ENCODE results near the gene ADGRL2.
"Not testable (repeated sequence)": the region's sequence is repeated elsewhere in the genome, so short reads cannot be mapped to it uniquely, and the experiment has no call there.

ADGRL2 gene

GRCh38 chr1:81851217-81851616, 50.5 kb downstream of the ADGRL2 start:
- peaks cover 5% of the 10 kb centered on the region for H3K36me3 ChIP-seq (ENCODE audit: control insufficient read depth, low read depth, low read length)
- no peaks in the 10 kb centered on the region for H3K27me3 ChIP-seq (ENCODE audit: control insufficient read depth, insufficient read depth, low read length)

DNA sequence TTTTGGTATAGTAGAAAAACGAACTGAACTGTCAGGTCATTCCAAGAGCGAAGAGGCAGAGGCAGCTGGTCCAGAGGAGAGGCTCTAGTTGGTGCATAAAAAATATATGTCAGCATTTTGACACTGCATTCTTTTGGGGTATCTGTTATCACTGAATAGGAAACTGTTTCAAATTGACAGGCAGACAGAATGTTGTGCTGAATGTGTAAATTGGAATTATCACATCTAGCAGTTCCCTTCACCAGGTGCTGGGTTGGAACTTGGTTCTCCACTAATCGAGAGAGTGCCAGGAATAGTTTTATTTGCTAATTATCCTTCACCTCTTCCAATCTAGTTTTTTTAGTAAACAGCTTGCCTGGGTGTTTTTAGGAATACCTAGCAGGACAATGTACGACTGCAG, 52.2 kb downstream of the ADGRL2 start:
- Histone ChIP-seq H3K27ac (ENCODE audit: low read length) (no peak overlapping the region), H3K27me3 (ENCODE audit: control insufficient read depth, insufficient read depth, low read length) (no peaks in the 10 kb centered on the region), H3K4me1 (ENCODE audit: control insufficient read depth, low read depth, low read length) (peaks cover 24% of the 10 kb centered on the region), H3K9me3 (ENCODE audit: control insufficient read depth, low read depth, low read length) (no peaks in the 10 kb centered on the region), H3K9ac (ENCODE audit: low read length) (no peak overlapping the region), H3K36me3 (ENCODE audit: control insufficient read depth, low read depth, low read length) (peaks cover 5% of the 10 kb centered on the region), H3K4me3 (ENCODE audit: low read length) (no peak overlapping the region)

More at GRCh38 chr1:81851217-81851616, 50.5 kb downstream of the ADGRL2 start:
- H3K27ac ChIP-seq (ENCODE audit: low read length), result no peak overlapping the region
- no peak overlapping the region for H3K4me3 ChIP-seq (ENCODE audit: low read length)
- no peak overlapping the region for H3K9ac ChIP-seq (ENCODE audit: low read length)
- H3K4me1 ChIP-seq (ENCODE audit: control insufficient read depth, low read depth, low read length), result peaks cover 38% of the 10 kb centered on the region
- no peaks in the 10 kb centered on the region for H3K9me3 ChIP-seq (ENCODE audit: control insufficient read depth, low read depth, low read length)

DNA sequence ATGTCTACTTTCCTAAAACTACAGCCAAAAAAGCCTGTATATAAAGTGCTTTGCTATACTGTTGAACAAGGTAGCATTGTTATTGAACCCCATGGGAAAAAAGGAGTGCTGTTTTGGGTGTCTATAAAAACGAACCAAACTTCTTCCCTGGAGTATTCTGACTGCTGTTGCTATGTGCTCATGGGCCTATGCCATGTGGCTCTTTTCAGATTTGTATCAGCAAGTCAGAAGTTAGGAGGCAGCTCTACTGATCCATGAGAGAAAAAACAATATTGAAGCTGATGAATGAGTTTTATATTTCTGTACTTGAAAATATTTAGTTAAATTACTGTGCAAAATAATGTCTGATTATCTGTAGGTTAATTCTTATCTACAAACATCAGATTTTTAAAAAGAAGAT, 66.5 kb downstream of the ADGRL2 start:
- no peaks in the 10 kb centered on the region for H3K27me3 ChIP-seq (ENCODE audit: control insufficient read depth, insufficient read depth, low read length)
- H3K27ac ChIP-seq (ENCODE audit: low read length), result no peak overlapping the region
- H3K36me3 ChIP-seq (ENCODE audit: control insufficient read depth, low read depth, low read length), result peaks cover 4% of the 10 kb centered on the region
- H3K9ac ChIP-seq (ENCODE audit: low read length), result no peak overlapping the region
- no peak overlapping the region for H3K4me3 ChIP-seq (ENCODE audit: low read length)
- no peaks in the 10 kb centered on the region for H3K9me3 ChIP-seq (ENCODE audit: control insufficient read depth, low read depth, low read length)
- H3K4me1 ChIP-seq (ENCODE audit: control insufficient read depth, low read depth, low read length), result no peaks in the 10 kb centered on the region

GRCh38 chr1:81869307-81869706, 68.6 kb downstream of the ADGRL2 start:
- Histone ChIP-seq H3K27ac (ENCODE audit: low read length) (no peak overlapping the region), H3K4me3 (ENCODE audit: low read length) (no peak overlapping the region), H3K9ac (ENCODE audit: low read length) (no peak overlapping the region), H3K9me3 (ENCODE audit: control insufficient read depth, low read depth, low read length) (no peaks in the 10 kb centered on the region), H3K36me3 (ENCODE audit: control insufficient read depth, low read depth, low read length) (peaks cover 4% of the 10 kb centered on the region), H3K4me1 (ENCODE audit: control insufficient read depth, low read depth, low read length) (peaks cover 6% of the 10 kb centered on the region), H3K27me3 (ENCODE audit: control insufficient read depth, insufficient read depth, low read length) (no peaks in the 10 kb centered on the region)

GRCh38 chr1:81871091-81871490, 70.4 kb downstream of the ADGRL2 start:
- not testable (repeated sequence) for H3K36me3 ChIP-seq (ENCODE audit: control insufficient read depth, low read depth, low read length); H3K27me3 ChIP-seq (ENCODE audit: control insufficient read depth, insufficient read depth, low read length); H3K9ac ChIP-seq (ENCODE audit: low read length); H3K4me3 ChIP-seq (ENCODE audit: low read length); H3K9me3 ChIP-seq (ENCODE audit: control insufficient read depth, low read depth, low read length); H3K27ac ChIP-seq (ENCODE audit: low read length); H3K4me1 ChIP-seq (ENCODE audit: control insufficient read depth, low read depth, low read length)

DNA sequence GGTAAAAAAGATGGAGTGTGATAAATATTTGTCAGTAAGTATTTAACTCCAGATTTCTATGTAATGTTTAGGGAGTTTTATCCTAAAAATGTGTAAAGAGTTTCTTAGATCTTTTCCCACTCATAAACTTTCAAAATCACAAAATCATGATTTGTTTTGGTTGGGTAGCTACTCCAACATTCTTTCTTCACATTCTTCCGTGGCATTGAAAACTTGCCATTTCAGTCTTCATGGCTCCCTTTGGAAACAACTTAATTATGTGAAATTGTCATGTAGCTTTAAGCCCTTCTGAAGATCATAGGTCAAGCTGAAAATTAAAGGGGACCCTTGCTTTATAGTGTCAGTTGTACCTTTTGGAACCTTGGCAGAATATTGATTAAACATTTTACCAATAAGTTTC, 73.2 kb downstream of the ADGRL2 start:
- Histone ChIP-seq H3K9me3 (ENCODE audit: control insufficient read depth, low read depth, low read length) (no peaks in the 10 kb centered on the region), H3K27me3 (ENCODE audit: control insufficient read depth, insufficient read depth, low read length) (no peaks in the 10 kb centered on the region), H3K36me3 (ENCODE audit: control insufficient read depth, low read depth, low read length) (peaks cover 4% of the 10 kb centered on the region), H3K4me1 (ENCODE audit: control insufficient read depth, low read depth, low read length) (peaks cover 29% of the 10 kb centered on the region), H3K9ac (ENCODE audit: low read length) (no peak overlapping the region), H3K27ac (ENCODE audit: low read length) (no peak overlapping the region), H3K4me3 (ENCODE audit: low read length) (no peak overlapping the region)

DNA sequence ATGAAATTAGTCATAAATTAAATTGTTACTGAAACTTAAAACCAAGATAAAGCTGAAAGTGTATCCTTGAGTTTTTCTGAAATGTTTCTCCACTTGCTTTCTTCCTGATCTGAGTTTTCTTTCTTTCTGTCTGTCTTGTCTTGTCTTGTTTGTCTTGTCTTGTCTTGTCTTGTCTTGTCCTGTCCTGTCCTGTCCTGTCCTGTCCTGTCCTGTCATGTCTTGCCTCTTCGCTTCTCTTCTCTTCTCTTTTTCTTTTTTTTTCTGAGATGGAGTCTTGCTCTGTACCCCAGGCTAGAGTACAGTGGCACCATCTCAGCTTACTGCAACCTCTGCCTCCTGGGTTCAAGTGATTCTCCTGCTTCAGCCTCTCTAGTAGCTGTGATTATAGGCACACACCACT, 73.7 kb downstream of the ADGRL2 start:
- Histone ChIP-seq H3K4me3 (ENCODE audit: low read length) (no peak overlapping the region), H3K27me3 (ENCODE audit: control insufficient read depth, insufficient read depth, low read length) (no peaks in the 10 kb centered on the region), H3K4me1 (ENCODE audit: control insufficient read depth, low read depth, low read length) (peaks cover 34% of the 10 kb centered on the region), H3K27ac (ENCODE audit: low read length) (no peak overlapping the region), H3K9ac (ENCODE audit: low read length) (no peak overlapping the region), H3K36me3 (ENCODE audit: control insufficient read depth, low read depth, low read length) (peaks cover 4% of the 10 kb centered on the region), H3K9me3 (ENCODE audit: control insufficient read depth, low read depth, low read length) (no peaks in the 10 kb centered on the region)

DNA sequence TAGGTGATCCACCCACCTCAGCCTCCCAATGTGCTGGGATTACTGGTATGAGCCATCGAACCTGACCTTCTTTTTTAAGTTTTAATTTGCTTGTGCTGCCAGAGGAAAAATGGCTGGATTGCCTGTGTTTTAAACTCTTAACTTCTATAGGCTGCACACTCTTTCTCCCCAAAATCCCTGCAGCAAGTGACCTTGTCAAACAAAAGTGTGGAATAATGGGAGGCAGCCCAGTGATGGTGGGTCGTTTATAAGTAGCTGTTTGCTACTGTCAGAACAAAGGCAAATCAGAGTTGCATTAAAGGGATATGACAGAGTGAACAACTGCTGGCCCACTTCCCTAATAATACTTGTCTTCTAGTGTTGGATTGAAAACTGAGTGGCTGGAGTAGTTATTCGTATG, 74.2 kb downstream of the ADGRL2 start:
- H3K9ac ChIP-seq (ENCODE audit: low read length), result no peak overlapping the region
- no peak overlapping the region for H3K27ac ChIP-seq (ENCODE audit: low read length)
- H3K36me3 ChIP-seq (ENCODE audit: control insufficient read depth, low read depth, low read length), result peaks cover 4% of the 10 kb centered on the region
- no peak overlapping the region for H3K4me3 ChIP-seq (ENCODE audit: low read length)
- H3K27me3 ChIP-seq (ENCODE audit: control insufficient read depth, insufficient read depth, low read length), result no peaks in the 10 kb centered on the region
- no peaks in the 10 kb centered on the region for H3K9me3 ChIP-seq (ENCODE audit: control insufficient read depth, low read depth, low read length)
- H3K4me1 ChIP-seq (ENCODE audit: control insufficient read depth, low read depth, low read length), result peaks cover 34% of the 10 kb centered on the region

DNA sequence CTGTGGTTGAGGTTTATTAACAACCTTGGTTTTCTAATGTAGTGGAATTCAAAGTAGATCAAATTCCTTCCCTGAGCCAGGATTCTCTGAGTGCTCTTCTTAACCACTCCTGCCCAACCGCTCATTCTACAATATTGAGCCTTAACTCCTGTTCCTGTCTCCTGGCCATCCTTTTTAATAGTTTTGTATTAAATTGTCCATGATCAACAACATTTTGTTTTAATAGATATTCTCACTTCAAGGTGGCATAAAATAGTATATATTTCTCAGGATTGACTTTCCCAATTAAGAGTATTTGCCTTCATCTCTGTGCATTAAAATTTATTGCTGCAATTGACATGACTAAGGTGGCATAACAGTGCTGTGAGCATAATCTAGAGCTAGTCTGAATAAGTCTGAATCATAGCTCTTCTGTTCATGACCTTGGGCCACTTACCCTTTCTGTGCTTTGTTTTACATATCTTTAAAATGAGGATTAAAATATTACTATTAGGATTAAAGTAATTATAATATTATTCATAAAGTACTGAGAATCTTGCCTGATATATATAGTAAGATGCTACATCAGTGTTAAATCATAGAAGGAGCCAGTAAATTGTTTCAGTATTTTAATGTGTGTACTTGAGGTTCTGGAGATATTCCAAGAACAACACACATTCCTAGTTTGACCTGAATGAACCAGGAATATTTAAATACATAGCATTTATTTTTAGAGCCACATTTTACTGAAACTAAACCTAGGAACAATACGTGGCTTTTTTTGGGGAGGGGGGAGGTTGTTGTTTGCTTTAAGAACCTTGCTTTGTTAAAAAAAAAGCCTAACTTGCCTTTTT, 76.4 kb downstream of the ADGRL2 start:
- Histone ChIP-seq H3K4me1 (ENCODE audit: control insufficient read depth, low read depth, low read length) (peaks cover 41% of the 10 kb centered on the region), H3K4me3 (ENCODE audit: low read length) (peak overlapping the region; percentile 5), H3K36me3 (ENCODE audit: control insufficient read depth, low read depth, low read length) (no peaks in the 10 kb centered on the region), H3K27ac (ENCODE audit: low read length) (no peak overlapping the region), H3K9me3 (ENCODE audit: control insufficient read depth, low read depth, low read length) (no peaks in the 10 kb centered on the region), H3K27me3 (ENCODE audit: control insufficient read depth, insufficient read depth, low read length) (no peaks in the 10 kb centered on the region), H3K9ac (ENCODE audit: low read length) (no peak overlapping the region)

DNA sequence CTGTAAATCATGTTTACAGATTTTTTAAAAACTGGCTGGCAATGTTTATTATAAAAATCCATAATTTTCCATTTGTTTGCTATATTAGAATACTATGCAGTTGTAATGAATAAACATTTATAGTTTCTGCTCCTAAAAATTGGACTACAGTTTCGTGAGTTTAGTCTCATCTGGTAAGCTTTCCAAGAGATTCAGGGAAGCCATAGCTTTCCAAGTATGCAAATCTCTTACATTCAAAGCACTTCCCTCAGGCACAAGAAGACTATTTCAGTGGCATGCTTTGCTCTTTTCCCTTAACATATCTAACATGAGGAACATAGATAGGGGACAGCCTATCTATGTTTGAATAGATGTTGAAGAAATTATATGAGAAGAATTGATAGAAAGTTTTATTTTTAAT, 77.2 kb downstream of the ADGRL2 start:
- Histone ChIP-seq H3K27ac (ENCODE audit: low read length) (no peak overlapping the region), H3K27me3 (ENCODE audit: control insufficient read depth, insufficient read depth, low read length) (no peaks in the 10 kb centered on the region), H3K36me3 (ENCODE audit: control insufficient read depth, low read depth, low read length) (no peaks in the 10 kb centered on the region), H3K4me3 (ENCODE audit: low read length) (peak overlapping the region; percentile 5), H3K4me1 (ENCODE audit: control insufficient read depth, low read depth, low read length) (peaks cover 37% of the 10 kb centered on the region), H3K9ac (ENCODE audit: low read length) (no peak overlapping the region), H3K9me3 (ENCODE audit: control insufficient read depth, low read depth, low read length) (no peaks in the 10 kb centered on the region)

DNA sequence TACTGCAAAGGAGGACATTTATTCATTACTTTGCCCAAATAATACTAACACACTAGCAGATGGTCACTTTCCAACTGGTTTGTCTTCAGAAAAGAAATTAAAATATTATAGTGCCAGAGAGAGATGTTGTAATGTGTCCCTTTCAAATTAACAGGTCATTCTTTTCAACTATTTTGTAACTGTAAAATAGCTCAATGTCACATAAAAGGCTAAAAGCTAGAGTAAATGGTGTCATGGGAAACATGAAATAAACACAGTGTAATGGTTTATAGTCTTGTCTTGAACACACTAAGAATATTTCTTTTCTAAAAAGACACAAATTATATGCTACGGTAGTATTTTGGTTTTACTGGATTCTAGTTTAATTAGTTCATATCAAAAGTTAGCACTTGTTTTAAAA, 77.8 kb downstream of the ADGRL2 start:
- H3K36me3 ChIP-seq (ENCODE audit: control insufficient read depth, low read depth, low read length), result no peaks in the 10 kb centered on the region
- no peak overlapping the region for H3K27ac ChIP-seq (ENCODE audit: low read length)
- H3K9me3 ChIP-seq (ENCODE audit: control insufficient read depth, low read depth, low read length), result no peaks in the 10 kb centered on the region
- H3K27me3 ChIP-seq (ENCODE audit: control insufficient read depth, insufficient read depth, low read length), result no peaks in the 10 kb centered on the region
- peaks cover 34% of the 10 kb centered on the region for H3K4me1 ChIP-seq (ENCODE audit: control insufficient read depth, low read depth, low read length)
- no peak overlapping the region for H3K4me3 ChIP-seq (ENCODE audit: low read length)
- no peak overlapping the region for H3K9ac ChIP-seq (ENCODE audit: low read length)

- no peak overlapping the region for H3K4me3 ChIP-seq (ENCODE audit: low read length)
- H3K9me3 ChIP-seq (ENCODE audit: control insufficient read depth, low read depth, low read length), result no peaks in the 10 kb centered on the region
- no peak overlapping the region for H3K9ac ChIP-seq (ENCODE audit: low read length)
- peaks cover 40% of the 10 kb centered on the region for H3K4me1 ChIP-seq (ENCODE audit: control insufficient read depth, low read depth, low read length)
- no peak overlapping the region for H3K27ac ChIP-seq (ENCODE audit: low read length)
- H3K36me3 ChIP-seq (ENCODE audit: control insufficient read depth, low read depth, low read length), result no peaks in the 10 kb centered on the region
- H3K27me3 ChIP-seq (ENCODE audit: control insufficient read depth, insufficient read depth, low read length), result no peaks in the 10 kb centered on the region
Measured at GRCh38 chr1:81880781-81881180, 80.0 kb downstream of the ADGRL2 start.
